PC-9 (cell line): ENCODE results near the gene ZNF785. TPM values are rescaled to one million over a fixed set of nuclear protein-coding genes. Genes with fewer than 3 reads are reported as not detected.

Source experiments
- total RNA-seq: library from RNA; stranded (reverse); gene quantifications from 2 replicates; pipeline ENCODE4 v1.2.3, GENCODE V29; 2021

ZNF785 gene
- total RNA-seq, 1 experiment from 2014 or later: 30.9 TPM

Other genes with a start within 250 kb of the ZNF785 start
- 84.6 TPM in 2 replicates for gene CD2BP2, start 230.4 kb downstream of the ZNF785 start, total RNA-seq
- 85.0 and 90.8 TPM in 2 replicates for gene TBC1D10B, start 215.2 kb downstream of the ZNF785 start, total RNA-seq
- gene MYL11, start 210.9 kb downstream of the ZNF785 start, total RNA-seq: 1.4 and 2.6 TPM in 2 replicates
- 6.7 and 7.6 TPM in 2 replicates for gene SEPTIN1, start 203.1 kb downstream of the ZNF785 start, total RNA-seq
- 20.1 and 25.9 TPM in 2 replicates for gene ZNF48, start 190.3 kb downstream of the ZNF785 start, total RNA-seq
- gene ZNF771, start 178.1 kb downstream of the ZNF785 start, total RNA-seq: 19.0 and 21.9 TPM in 2 replicates
- gene DCTPP1, start 155.7 kb downstream of the ZNF785 start, total RNA-seq: 80.4 and 109 TPM in 2 replicates
- 66.8 and 67.2 TPM in 2 replicates for gene SEPHS2, start 139.8 kb downstream of the ZNF785 start, total RNA-seq
- 0.50 TPM in 1 of 2 replicates, not detected in the other for gene ITGAL, start 113.0 kb downstream of the ZNF785 start, total RNA-seq
- gene ZNF768, start 59.1 kb downstream of the ZNF785 start, total RNA-seq: 64.2 and 68.4 TPM in 2 replicates
- 14.5 and 17.9 TPM in 2 replicates for gene ZNF747, start 50.8 kb downstream of the ZNF785 start, total RNA-seq
- gene ZNF764, start 27.3 kb downstream of the ZNF785 start, total RNA-seq: 12.3 and 12.4 TPM in 2 replicates
- 13.1 and 25.7 TPM in 2 replicates for gene ZNF688, start 14.0 kb downstream of the ZNF785 start, total RNA-seq
- gene ZNF689, start 24.7 kb upstream of the ZNF785 start, total RNA-seq: 9.1 and 10.1 TPM in 2 replicates
- 67.3 and 85.3 TPM in 2 replicates for gene PRR14, start 65.3 kb upstream of the ZNF785 start, total RNA-seq
- gene FBRS, start 72.7 kb upstream of the ZNF785 start, total RNA-seq: 87.5 and 128 TPM in 2 replicates
- gene SRCAP, start 113.5 kb upstream of the ZNF785 start, total RNA-seq: 92.0 and 116 TPM in 2 replicates
- gene PHKG2, start 162.7 kb upstream of the ZNF785 start, total RNA-seq: 66.1 and 67.3 TPM in 2 replicates
- 17.9 and 19.9 TPM in 2 replicates for gene CFAP119, start 176.4 kb upstream of the ZNF785 start, total RNA-seq
- 149 and 178 TPM in 2 replicates for gene RNF40, start 176.6 kb upstream of the ZNF785 start, total RNA-seq
- 21.7 and 25.6 TPM in 2 replicates for gene ZNF629, start 201.5 kb upstream of the ZNF785 start, total RNA-seq